NOMO-1 (cell line): ENCODE measurements around the gene SPOP.
"Not testable (repeated sequence)": the region's sequence is repeated elsewhere in the genome, so short reads cannot be mapped to it uniquely, and the experiment has no call there.

Experiments
- DNase-seq, 2 experiments: peaks; one replicate each; lab custom pipeline; 2025; ENCODE audit not compliant: unreplicated experiment in 2 of 2; lab: John Stamatoyannopoulos, UW

The SPOP gene

DNA sequence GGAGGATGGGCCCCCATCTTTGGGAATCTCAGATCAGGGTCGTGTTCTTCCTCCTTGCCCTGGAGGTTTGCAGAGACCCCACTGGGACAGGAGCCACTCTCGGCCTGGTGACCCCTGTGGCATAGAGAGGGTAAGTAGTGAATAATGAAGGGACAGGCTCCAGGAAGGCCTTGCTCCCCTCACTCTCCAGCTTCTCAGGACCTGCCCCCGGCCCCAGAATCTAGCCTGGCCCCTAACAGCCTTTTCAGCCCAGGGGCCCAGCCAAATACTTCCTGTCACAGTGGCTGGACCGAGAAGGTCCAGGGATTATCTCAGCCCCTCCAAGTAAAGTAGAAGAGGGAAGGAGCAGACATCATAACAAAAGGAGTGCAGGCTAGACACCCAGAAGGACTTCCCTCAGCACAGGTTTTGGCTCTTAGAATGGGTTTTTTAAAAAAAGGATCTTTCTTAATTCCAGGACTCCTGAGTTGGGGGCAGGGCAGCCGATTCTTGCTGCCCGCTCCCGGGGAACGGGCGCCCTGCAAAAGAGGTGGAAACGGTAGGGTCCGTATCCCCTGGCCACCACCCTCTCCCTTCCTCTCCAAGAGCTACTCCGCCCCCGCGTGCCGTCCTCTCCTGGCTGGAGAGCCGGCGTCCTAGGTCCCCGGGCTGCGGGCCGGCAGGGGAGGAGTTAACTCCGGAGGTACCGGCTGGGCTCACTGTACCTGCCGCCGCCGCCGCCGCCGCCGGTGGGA is 102.8 kb downstream of the SPOP start:
- no peak for DNase-seq

DNA sequence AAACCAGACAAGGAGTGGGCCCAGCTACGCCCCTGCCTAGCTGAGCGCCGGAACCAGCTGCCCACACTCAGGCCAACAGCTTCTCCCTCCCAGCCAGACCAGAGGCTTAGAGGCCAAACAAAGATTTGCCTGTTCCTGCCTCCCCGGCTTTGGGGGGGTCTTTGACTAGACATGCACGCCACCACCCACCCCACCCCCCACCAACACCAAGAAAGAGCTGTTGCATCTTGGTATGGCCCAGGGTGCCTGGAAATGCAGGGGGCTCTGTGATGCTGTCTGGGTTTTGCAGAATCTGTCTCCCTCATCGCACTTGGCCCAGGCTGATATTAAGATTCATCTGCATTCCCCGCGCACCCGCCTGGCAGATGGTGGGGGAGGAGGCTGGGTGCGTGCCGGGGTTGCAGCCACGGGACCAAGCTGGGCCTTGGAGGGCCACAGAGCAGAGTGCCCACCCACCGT is 103.5 kb downstream of the SPOP start:
- no peak for DNase-seq

DNA sequence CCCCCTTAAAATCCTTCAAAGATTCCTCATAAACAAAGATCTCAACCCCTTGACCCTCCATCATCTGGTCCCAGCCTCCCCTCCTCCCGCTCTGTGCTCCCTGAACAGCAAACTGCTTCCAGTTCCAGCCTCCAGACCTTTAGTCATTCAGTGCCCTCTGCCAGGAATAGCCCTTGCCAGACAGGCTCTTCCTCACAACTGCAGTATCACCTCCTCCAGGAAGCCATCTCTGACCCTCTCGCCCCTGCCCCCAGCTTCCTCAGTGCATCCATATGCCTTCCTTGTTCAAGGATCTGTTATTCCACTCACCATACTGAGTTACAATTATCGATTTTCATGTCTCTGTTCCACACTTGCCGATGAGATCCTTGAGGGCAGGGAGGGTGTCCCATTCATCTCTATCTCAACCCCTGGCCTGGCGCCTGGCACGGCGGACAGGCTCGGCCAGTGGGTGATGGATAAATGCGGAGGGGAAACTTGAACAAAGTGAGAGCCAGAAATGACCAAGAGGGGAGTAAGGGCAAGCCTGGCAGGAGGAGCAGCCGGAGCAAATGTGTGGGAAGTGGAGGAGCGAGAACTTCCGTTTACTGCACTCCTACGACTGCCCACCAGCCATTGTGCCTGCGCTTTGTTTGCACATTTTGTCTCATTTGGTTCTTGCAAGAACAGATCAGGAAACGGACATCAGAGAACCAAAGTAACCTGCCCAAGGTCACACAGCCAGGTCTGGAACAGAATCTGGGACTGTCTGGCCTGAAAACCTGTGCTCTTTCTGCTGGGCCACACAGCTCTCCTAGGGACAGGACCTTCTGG is 104.2 kb downstream of the SPOP start:
- no peak for DNase-seq

DNA sequence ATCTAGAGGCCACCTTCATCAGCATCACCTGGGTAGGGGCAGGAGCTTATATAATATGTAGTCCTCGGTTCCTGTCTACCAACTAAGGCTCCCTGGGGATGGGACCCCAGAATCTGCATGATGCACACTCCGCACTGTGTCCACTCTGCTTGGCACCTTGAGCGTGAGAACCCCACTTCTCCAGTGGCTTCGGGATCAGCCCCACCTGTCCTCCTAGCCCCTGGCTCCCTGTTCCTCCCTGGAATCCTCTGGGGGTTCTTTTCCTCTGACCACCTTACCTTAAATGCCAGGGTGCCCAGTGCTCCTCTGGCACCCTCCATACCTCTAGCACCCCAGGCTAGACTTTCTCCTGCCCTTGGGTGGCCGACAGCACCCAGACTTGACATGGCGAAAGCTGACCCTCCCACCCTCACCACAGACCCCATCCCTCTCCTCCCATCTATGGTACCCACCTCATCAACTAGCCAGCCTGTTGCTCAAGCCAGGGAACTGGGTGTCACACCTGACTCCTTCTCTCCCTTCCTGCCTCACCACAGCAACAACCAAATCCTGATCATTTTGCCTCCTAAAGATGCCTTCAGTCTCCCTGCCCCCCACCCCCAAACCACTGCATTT is 105.0 kb downstream of the SPOP start:
- DNase-seq = no peak

DNA sequence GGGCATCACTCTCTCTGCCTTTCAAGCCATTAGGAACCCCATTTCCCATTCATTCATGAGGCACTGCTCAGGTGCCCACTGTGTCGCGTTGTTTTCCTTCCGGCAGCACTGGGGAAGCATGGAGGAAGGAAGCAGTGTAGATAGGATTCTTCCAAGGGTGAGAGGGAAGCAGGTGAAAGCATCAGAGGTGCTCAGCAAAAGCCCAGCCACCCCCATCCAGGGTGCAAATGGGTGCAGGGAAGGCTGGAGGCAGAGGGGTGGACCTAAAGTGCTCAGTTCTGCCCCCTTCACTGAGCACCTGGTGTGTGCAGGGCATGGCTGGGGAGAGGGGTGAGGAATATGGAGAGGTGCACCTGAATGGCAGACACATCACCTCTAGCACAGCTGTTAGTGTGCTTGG is 105.7 kb downstream of the SPOP start:
- no peak for DNase-seq

DNA sequence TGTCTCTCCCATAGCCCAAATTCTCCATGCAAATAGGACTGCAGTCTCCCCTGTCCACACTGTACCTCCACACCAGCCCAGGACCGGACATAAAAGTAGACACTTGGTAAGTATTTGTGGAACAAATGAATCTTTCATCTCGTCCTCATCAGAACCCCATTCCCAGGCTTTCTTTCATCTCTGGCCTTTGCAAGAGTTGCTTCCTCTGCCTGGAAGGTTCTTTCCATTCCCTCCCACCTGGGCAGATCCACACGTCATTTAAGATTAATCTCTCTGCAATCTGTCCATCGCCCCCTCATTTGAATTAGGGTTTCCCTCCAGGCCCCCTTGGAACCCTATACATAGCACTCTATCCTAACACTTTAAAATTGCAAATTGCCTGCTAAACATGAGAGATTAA is 106.1 kb downstream of the SPOP start:
- no peak for DNase-seq

DNA sequence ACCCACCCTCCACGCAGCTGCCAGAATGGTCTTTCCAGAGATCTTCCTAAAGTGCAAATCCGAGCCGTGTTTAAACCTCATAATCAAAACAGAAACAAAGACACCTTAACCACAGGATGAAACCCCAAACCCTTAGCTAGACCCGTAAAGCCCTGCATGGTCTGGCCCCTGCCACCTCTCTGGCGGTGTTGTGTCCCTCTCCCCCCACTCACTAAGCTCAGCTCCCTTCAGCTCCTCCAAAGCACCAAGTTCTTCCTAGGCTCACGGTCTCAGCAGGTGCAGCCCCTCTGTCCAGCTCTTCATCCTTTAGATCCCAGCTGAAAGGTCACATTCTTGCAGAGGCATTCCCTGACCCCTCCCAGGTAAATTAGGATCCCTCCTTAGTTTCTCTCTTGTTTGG is 106.6 kb downstream of the SPOP start:
- no peak for DNase-seq

DNA sequence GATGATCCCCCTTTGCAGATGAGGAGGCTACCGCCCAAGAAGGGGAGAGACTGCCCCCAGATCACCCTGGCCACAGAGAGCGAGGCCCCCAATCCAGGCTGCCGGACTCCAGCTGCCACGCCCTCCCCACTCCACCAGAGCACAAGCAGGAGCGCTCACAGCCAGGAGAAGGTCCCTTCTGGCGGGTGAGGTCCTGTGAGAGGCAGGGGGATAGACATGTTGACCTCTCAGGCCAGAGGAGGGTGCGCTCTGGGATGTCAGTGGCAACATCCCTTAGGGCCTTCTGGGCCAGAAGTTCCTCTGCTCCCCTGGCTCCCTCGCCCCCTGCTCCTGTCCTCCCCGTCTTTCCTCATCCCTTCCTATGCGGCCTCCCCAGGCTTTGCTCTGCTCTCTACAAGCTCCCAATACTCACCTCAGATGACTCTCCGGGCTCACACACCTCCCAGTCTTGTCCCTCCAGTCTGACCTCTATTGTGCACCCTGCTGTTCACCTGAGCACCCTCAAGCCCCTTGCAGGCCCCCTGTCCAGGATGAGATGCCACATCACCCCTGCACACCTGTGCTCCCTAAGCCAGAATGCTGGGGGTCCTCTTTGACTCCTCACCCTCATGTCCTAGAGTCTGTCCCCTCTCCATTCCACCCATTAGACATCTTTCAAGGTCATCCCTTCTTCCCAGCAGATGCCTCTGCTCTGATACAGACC is 107.2 kb downstream of the SPOP start:
- DNase-seq = no peak

DNA sequence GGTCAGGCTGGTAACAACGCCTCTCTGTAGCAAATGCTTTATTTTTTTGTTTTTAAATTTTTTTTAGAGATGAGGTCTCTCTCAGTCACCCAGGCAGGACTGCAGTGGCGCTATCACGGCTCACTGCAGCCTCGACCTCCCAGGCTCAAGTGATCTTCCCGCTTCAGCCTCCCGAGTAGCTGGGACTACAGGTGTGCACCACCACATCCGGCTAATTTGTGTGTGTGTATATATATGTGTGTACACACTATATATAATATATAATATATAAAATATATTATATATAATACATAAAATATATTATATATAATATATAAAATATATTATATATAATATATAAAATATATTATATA is 109.2 kb downstream of the SPOP start:
- DNase-seq = not testable (repeated sequence)

DNA sequence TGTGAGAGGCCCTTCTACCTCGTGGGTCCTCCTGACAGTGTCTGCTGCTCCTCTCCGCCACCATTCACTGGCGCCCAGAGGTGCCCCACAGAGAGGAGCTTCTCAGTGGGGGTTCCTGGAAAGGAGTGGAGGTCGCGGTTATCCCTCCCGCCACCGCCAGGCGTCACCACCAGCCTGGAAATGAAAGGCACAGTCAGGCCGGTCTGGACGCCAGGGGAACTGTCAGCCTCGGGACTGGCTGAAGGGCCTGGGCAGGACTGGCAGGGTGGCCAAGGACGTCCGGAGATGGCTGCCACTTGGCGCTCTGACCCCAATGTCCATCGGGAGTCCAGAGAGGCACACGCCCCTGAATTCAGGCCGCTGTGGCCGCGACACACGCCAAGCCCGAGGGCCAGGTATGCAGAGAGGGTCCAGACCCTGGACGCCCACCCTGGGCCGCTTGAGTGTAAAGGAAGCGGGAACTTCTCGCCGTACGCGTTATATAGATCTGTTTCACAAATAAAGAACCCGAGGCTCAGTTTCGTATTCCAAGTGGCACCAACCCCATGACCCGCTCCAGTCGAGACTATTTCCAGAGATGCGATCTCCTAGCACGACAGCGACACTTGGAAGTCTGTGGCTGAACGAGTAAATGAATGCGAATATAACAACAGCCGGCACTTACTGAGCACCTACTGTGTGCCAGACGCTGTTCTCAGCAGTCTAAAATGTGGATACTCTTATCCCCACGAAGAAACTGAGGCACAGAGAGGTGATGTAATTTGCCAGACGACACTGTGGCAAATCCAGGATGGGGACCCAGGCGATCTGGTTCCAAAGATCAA is 109.8 kb downstream of the SPOP start:
- DNase-seq = peak; percentile 65 to 73

DNA sequence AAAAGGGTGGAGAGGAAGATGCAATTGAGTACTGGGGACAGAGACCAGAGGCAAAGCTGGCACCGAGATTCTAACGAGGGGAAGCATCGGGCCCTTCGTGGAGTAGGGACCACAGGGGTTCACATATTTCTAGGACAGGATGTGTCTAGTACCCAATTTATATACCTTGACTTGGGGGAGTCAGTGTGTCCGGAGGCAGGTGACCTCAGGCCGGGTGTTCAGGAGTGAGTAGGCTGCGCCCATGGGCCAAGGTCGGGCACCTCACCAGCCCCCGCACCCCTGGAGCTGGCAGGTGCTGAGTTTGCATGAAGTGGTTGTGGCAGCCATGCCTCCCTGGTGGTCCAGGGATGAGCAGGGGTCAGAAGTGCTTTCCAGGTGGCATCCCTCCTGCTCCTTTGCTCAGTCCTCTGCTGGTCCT is 110.8 kb downstream of the SPOP start:
- DNase-seq = no peak

DNA sequence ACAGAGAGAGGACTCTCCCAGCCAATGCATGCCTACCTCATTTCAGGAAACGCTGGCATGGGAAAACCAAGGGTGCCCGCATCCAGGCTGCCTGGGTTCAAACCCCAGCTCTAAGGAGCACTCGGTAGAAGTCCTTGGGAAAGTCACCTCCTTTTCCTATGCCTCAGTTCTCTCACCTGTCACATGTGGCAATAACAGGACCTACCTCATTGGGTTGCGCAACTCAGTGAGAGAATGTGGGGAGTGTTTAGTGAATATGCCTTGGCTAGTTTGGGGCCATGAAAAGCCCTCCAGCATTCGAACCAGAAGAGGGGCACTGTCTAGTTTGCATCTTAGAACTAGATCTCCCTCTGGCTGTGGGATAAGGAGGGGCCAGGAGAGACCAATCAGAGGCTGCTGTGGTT is 111.2 kb downstream of the SPOP start:
- no peak for DNase-seq

DNA sequence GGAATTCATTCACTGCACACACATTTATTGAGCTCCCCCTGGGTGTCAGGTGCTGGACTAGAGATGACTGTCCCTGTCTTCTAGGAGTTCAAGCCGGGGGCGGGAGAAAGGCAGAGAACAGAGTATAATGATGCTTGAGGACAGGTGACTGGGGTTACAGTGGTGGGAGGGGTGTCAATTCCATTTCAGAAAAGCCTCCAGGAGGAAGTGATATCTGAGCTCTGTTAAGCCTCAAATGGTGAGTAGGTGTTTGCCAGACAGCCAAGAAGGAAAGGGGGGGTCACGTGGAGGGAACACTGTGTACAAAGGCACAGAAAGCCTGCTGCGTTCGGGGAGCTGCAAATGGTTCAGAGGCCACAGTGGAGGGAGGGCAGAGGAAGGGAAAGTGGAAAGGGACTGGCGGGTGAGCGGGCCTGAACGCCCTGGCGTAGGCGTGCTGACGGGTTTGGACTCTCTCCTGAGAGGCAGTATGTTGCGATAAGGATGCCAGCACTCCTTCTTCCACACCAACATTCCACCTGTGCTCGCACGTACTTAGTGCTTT is 111.9 kb downstream of the SPOP start:
- no peak for DNase-seq

DNA sequence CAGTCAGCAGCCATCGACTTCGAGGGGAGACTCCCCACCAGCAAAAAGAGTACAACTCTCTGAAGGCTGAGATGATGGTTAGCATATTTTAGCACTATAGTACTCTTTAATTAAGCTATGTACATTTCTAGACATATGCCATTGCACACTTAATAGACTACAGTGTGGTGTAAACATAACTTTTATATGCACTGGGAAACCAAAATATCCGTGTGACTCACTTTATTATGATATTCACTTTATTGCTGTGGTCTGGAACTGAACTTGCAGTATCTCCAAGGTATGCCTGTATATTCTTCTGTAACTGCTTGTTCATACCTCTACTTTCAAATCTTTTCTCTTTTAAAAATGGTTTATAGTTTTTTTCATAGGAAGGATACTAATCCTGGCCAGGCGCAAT is 113.3 kb downstream of the SPOP start:
- DNase-seq = no peak

DNA sequence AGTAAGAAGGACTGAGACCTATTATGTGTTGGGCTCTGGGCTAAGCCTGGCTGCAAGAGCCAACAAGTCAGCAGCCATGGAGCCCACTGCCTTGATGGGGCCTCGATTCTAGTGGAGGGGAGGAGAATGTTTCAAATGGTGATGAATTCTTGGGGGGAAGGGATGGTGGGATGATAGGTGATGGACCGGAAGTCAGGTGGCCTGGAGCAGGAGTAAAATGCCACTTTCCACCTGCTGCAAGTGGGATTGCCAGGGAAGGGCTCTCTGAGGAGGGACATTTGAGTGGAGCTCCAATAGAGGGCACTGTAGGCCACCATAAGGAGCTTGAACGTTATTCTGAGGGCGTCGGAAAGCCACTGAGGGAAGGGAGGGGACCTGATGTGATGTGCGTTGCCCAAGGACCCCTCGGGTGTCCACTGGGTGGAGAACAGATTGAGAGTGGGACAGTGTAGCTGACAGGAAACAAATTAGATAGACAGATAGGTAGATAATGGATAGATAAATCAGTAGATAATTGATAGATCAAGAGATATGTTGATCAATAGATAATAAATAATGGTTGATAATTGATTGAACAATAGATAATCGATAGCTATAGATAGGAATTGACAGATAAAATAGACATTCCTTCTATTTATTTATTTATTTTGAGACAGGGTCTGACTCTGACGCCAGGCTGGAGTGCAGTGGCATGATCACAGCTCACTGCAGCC is 120.4 kb downstream of the SPOP start:
- peak; percentile 22 to 61 for DNase-seq

DNA sequence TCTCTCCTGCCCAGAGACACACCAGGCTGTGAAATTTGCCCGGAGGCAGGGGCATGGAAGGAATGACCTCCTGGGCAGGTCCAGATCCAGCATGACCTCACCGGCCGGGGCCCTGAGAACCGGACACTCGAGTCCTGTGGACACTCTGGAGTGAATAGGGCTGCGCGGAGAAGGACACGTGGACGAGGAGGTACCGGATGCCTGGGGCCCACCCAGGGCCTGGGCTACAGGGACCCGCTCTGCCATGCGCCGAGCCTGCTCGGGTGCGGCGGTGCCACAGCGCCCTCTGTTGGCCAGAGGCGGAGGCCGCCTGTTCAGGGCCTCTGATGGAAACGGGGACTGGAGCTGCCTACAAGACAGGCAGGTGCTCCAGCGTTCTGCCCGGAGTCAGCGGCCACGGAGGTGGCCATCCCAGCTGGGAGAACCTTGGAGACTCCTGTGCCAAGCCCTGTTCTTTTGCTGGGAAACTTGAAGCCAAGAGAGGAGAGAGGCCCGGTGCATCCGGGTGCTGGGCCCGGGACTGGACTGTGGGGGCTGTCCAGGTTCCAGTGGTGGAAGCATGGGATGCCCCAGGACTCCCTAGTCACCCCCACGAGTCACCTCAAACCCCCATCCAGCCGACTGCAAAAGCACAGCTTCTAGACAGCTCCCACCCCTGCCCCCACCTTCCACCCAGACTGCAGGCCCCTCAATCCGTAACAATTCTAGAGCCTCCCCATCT is 121.5 kb downstream of the SPOP start:
- DNase-seq = peak; percentile 61 to 66

DNA sequence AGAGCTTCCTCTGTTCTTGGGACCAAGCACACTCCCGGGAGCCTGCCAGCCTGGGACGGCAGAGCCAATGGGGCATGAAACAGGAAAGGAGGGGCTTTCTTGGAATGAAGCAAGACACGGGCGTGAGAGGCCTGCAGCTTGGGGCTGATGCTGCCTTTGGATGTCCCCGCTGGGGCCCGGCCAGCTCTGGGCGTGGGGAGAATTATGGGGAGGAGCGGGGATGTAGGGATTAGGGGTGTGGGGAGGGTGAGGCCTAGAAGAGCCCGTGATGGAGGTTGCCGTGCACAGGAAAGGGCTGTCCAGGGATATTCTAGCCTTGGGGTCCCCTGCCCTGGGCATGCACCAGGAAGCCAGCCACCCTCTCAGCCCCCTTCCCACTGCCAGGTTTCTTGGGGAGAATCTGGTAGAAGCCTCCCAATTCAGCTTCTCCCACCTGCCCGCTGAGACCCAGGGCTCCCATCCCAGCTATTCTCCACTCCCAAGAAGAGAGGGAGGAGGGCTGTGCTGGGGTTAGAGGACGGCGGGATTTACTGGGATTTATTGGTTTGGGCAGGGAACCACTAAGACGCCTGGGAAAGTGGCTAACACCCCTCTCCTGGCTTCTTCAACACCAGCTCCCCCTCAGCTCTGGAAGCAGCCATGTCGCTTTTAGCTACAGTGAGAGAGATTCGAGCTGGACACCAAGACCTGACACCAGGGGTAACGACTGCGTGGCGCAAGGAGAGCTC is 122.2 kb downstream of the SPOP start:
- no peak for DNase-seq
